ENCODE data around the gene PPFIA1.

DNA sequence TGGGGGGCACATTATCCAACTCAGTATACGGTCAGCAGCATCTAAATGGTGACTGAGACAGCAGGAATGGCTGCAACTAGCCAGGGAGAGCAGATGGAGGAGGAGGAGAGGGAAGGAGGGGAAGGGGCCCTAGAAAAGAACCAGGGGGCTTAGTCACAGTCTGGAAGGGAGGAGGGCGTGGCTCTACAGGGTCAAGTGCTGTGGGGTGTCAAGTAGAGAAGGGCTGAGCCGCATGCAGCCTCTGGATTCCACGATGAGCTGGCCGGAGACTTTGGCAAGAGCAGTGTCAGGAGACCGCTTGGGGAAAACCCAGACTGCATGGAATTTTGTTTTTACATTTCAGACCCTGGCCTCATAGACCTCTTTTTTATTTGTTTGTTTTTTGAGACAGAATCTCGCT, 25.8 kb upstream of the PPFIA1 start:
- no peak for TF ChIP-seq CEBPB (IDR thresholded peaks at IDR 0.05)
- no peak for TF ChIP-seq RAD21 (IDR thresholded peaks at IDR 0.05; ENCODE audit: low read depth)
- no peak for TF ChIP-seq FOXM1 (IDR thresholded peaks at IDR 0.05; ENCODE audit: borderline replicate concordance, low read depth)
- TF ChIP-seq, protein P1, sequence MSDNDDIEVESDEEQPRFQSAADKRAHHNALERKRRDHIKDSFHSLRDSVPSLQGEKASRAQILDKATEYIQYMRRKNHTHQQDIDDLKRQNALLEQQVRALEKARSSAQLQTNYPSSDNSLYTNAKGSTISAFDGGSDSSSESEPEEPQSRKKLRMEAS (IDR thresholded peaks at IDR 0.05), result no peak
- TF ChIP-seq YY1 (IDR thresholded peaks at IDR 0.05; ENCODE audit: low read depth), result no peak
- TF ChIP-seq, protein P2, sequence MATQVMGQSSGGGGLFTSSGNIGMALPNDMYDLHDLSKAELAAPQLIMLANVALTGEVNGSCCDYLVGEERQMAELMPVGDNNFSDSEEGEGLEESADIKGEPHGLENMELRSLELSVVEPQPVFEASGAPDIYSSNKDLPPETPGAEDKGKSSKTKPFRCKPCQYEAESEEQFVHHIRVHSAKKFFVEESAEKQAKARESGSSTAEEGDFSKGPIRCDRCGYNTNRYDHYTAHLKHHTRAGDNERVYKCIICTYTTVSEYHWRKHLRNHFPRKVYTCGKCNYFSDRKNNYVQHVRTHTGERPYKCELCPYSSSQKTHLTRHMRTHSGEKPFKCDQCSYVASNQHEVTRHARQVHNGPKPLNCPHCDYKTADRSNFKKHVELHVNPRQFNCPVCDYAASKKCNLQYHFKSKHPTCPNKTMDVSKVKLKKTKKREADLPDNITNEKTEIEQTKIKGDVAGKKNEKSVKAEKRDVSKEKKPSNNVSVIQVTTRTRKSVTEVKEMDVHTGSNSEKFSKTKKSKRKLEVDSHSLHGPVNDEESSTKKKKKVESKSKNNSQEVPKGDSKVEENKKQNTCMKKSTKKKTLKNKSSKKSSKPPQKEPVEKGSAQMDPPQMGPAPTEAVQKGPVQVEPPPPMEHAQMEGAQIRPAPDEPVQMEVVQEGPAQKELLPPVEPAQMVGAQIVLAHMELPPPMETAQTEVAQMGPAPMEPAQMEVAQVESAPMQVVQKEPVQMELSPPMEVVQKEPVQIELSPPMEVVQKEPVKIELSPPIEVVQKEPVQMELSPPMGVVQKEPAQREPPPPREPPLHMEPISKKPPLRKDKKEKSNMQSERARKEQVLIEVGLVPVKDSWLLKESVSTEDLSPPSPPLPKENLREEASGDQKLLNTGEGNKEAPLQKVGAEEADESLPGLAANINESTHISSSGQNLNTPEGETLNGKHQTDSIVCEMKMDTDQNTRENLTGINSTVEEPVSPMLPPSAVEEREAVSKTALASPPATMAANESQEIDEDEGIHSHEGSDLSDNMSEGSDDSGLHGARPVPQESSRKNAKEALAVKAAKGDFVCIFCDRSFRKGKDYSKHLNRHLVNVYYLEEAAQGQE (IDR thresholded peaks at IDR 0.05; ENCODE audit: low read depth), result no peak
- no peak for TF ChIP-seq TCF12 (IDR thresholded peaks at IDR 0.05; ENCODE audit: low read depth)
- TF ChIP-seq CREB1 (IDR thresholded peaks at IDR 0.05; ENCODE audit: low read depth), result no peak
- TF ChIP-seq TAF1 (IDR thresholded peaks at IDR 0.05; ENCODE audit: low read depth), result no peak
- TF ChIP-seq EP300 (IDR thresholded peaks at IDR 0.05; ENCODE audit: borderline replicate concordance), result no peak
- TF ChIP-seq EGR1 (IDR thresholded peaks at IDR 0.05), result no peak
- TF ChIP-seq NFIC (IDR thresholded peaks at IDR 0.05), result no peak
